Measurements from ENCODE around the gene TRABD.
"Not testable (repeated sequence)": the region's sequence is repeated elsewhere in the genome, so short reads cannot be mapped to it uniquely, and the experiment has no call there.

Gene TRABD

DNA sequence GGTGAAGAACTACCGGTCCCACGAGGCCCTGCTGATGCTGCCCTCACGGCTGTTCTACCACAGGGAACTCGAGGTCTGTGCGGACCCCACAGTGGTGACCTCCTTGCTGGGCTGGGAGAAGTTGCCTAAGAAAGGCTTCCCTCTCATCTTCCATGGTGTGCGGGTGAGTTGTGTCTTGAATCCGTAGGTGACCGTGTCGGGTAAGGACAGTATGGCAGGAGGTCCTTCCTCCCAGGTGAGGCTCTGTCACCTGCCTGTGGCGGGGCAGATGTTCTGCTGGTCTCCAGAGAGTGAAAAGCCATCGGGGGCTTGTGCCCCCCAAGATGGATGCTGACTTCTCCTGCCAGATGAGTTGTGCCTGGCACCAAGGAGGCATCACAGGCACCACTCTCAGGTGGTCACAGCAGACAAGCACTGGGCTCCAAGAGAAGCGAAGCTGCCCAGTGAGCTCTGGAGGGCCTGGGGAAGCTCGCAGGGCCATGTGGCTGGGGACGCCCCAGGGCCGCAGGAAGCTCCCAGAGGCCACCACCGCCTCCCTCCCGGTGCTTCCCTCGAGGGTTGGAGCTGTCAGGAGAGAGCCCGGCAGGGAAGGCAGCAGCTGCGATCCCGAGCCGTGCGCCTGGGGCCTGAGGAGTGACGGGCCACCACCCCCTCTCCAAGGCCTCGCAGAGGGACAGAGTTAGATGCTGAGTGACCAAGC lies 32.5 kb upstream of the TRABD start:
- no peak for DNase-seq (ENCODE audit: low read depth)

DNA sequence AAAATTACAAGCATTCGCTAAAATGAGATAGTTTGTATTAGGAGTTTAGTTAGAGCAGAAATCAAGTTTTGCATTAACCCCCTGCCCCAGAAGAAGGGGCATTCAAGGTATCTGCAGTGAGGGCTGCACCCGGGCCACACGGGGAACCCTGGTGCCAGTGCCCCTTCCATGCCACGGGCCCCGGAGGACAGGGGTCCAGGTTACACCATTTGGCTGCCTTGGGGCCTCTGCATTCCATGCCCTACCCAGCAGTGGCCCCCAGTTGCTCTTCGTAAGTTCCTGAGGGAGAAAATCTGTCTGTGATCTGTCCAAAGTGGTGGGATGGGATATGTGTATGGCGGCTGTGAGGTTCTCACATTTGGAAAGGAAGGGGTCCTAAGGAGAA lies 32.0 kb upstream of the TRABD start:
- DNase-seq (ENCODE audit: low read depth), result no peak

DNA sequence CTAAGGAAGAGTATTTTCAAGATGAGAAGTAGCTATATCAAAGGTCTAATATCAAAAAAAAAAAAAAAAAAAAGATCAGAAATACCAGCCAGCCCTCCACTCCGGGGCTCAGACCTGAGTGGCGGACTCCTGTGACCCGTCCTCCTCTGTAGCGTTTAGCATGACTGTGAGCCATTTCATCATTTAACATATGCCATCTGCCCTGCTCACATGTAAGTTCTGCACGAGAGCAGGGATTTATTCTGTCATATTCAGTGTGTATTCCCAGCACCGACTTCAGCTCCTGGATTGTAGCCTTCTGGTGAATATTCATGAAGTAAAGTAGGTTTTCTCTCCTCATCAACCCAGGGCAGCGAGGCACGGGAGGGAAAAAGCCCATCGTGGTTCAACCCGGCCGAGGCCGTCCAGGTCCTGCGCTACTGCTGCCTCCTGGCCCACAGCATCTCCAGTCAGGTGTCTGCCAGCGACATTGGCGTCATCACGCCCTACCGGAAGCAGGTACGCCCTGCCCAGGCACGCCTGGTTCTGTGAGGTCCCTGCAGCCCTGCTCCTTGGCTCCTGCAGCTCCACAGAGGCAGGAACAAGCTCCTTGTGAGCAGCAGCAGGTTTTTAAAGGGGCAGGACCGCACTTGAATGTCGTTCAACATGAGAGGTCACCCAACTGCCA lies 27.9 kb upstream of the TRABD start:
- DNase-seq (ENCODE audit: low read depth), result no peak

DNA sequence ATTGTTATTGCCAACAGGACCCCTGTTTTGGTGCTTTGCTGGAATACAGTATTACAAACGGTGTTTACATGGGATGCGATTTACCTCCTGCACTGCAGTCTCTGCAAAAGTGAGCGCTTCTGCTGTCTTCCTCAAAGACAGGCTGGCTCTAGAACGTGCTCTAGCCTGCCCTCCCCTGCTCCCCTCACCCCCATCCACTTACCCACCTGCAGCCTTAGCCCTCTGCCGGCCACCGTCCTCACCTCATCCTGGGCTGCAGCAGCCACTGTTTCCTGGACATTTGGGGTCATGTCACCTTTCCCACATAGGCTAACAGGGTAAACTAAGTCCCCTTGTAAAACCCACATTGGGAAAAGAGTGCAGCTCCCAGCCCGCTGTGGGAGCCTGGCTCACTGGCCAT lies 24.8 kb upstream of the TRABD start:
- no peak for DNase-seq (ENCODE audit: low read depth)

DNA sequence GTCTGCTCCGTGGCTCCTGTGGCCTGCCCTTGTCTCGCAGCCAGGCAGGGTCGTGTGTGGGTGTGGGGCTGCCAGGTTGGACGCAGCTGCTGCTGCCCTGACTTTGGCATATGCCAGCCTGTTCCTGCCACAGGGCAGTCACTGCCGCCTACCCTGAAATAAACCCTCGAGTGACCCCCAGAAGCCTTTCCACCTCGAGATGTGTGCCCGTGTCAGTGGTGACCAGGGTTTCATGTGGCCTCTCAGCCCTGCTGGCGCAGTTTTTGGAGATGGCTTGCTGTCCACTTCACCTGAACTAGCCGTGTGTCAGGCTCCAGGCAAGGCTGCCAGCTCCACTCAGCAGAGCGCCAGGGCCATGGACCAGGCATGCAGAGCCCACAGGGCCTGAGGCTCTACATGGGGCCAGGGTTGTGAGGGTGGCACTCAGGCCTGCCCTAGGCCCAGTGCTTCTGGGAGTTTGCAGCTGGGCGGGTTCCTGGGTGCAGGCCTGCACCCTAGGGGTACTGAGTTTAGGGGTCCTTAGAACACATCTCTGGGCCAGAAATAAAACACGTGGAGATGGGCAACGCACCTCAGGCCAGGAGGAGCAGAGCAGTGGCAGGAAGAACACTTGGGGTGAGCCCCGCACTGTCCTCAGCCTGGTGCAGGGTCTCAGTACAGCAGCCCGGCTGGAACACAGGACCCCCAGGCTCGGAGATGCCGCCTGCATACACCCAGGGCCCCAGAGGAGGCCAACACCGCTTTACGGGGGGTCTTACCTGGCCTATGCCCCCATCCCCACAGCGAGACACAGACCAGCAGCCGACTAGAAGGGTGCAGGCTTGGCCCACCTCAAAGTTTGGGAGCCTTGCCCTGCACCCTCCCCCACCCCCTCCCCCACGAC lies 24.0 kb upstream of the TRABD start:
- DNase-seq (ENCODE audit: low read depth), result no peak

DNA sequence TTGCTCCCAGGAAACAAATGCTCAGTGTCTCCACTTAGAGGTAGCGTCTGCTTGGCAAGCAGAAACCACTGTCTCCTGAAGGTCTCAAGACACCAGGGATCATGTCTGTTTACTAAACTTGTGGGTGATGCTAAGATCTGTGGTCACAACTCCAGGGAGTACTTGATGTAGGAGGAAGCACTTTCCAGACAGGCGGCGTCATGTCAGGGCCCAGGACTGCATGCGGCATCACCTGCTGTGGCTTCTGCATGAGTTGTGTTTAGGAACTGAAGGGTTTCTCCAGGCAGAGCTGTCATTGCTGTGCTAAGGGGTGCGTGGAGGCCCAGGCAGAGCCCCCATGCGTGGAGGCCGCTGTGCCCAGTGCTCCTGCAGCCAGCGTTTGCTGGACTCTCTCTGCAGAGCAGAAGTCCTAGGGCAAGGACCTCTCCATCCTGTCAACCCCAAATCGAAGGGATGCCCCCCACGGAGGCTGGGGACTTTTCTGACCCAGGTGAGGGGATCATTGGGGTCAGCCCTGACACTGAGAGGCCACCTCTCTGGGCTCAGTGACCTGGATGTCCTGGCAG lies 23.2 kb upstream of the TRABD start:
- DNase-seq (ENCODE audit: low read depth), result no peak

DNA sequence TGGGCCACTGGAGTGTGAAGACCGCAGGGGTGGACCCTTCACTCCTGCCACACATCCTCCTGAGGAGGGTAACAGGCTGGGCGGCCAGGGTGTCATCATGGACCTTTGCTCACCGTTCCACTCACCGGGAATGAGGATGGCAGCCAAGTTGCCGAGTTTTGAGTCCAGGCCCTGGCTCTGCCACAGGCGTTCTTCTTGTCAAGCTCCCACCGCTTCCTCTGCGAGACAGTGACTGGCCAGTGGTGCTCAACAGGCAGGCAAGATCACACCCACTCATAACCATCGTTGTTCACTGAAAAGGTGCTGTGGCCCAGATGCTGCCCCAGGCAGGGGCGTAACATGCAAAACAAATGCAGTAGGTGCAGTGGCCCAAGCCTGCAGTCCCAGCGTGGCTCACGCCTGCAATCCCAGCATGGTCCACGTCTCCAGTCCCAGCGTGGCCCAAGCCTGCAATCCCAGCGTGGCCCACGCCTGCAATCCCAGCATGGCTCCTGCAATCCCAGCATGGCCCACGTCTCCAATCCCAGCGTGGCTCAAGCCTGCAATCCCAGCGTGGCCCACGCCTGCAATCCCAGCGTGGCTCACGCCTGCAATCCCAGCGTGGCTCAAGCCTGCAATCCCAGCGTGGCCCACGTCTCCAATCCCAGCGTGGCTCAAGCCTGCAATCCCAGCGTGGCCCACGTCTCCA lies 20.1 kb upstream of the TRABD start:
- no peak for DNase-seq (ENCODE audit: low read depth)

DNA sequence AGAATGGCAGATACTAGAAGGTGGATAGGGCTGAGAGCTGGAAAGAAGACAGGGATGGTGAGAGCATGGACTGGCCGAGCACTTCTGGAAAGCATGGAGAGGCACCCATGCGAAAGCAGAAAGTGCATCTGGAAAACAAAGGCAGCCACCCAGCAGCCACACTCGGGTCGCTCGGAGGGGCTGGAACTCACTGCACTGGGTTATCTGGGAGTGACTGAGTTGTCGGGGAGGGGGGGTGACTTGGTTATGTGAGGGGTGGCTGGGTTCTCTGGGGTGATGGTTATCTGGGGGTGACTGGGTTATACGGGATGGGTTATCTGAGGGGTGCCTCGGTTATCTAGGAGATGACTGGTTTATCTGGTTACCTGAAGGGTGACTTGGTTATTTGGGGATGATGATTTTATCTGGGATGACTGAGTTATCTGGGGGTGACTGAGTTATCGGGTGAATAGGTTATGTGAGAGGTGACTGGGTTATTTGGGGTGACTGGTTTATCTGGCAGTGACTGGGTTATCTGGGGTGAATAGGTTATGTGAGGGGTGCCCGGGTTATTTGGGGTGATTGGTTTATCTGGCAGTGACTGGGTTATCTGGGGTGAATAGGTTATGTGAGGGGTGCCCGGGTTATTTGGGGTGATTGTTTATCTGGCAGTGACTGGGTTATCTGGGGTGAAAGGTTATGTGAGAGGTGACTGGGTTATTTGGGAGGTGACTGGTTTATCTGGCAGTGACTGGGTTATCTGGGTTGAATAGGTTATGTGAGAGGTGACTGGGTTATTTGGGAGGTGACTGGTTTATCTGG lies 17.8 kb upstream of the TRABD start:
- no peak for DNase-seq (ENCODE audit: low read depth)

DNA sequence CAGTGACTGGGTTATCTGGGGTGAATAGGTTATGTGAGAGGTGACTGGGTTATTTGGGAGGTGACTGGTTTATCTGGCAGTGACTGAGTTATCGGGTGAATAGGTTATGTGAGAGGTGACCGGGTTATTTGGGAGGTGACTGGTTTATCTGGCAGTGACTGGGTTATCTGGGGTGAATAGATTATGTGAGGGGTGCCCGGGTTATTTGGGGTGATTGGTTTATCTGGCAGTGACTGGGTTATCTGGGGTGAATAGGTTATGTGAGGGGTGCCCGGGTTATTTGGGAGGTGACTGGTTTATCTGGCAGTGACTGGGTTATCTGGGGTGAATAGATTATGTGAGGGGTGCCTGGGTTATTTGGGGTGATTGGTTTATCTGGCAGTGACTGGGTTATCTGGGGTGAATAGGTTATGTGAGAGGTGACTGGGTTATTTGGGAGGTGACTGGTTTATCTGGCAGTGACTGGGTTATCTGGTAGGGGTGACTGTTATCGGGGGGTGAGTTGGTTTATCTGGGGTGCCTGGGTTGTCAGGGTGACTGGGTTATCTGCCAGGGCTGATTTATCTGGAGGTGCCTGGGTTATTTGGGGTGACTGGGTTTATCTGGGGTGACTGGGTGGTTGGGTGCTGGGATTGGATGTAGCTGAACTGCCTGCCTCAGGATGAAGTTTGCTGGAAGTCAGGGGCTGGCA lies 17.1 kb upstream of the TRABD start:
- not testable (repeated sequence) for DNase-seq (ENCODE audit: low read depth)

DNA sequence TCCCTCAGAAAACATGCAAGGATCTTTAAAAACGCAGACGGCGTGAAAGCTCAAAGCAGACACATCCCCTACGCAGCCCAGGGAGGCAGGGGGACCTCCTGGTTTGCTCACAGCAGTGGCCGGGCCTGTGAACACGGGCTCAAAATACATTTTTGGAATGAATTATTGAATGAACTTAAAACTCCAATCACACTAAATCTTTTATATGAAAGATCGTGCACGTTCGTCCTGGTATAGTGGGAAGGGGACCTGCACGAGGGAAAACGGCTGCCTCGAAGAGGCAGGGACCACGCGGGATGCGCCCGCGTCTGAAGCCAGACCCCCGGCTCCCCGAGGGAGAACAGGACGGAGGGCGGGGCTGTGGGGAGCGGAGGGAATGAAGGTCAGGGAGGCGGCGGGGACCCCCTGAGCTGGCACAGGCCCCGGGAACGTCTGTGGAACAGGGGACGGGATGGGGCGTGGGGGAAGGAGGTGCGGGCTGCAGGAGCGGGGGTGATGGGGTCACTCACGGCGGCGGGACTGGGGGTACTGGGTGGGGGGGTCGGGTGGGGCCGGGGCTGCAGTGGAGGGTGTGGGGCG lies 16.4 kb upstream of the TRABD start:
- DNase-seq (ENCODE audit: low read depth), result no peak

DNA sequence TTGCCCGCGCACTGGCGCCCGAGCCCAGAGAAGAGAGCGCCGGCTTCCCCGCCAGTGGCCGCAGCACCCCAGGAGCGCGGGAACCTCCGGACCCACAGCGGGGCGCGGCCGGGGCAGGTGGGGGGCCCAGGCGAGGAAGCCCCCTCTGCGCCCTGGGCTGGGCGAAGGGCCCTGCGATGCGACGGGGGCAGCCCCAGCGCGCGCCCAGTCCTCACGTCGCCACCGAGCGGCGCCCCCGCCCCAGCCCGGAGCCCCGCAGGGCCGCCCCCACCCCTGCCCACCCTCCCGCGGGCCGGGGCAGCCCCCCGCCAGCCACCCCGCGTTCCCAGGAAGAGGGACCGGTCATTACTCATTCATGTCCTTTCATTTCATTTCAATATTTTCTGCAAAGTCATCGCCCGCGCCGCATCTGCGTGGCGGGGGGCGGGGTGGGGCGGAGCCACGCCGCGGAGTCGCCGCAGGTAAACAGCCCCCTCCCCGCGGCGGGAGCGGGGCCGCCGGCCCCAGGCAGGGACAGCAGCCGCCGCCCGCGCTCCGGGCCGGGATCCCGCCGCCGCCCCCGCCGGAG lies 15.9 kb upstream of the TRABD start:
- no peak for DNase-seq (ENCODE audit: low read depth)

DNA sequence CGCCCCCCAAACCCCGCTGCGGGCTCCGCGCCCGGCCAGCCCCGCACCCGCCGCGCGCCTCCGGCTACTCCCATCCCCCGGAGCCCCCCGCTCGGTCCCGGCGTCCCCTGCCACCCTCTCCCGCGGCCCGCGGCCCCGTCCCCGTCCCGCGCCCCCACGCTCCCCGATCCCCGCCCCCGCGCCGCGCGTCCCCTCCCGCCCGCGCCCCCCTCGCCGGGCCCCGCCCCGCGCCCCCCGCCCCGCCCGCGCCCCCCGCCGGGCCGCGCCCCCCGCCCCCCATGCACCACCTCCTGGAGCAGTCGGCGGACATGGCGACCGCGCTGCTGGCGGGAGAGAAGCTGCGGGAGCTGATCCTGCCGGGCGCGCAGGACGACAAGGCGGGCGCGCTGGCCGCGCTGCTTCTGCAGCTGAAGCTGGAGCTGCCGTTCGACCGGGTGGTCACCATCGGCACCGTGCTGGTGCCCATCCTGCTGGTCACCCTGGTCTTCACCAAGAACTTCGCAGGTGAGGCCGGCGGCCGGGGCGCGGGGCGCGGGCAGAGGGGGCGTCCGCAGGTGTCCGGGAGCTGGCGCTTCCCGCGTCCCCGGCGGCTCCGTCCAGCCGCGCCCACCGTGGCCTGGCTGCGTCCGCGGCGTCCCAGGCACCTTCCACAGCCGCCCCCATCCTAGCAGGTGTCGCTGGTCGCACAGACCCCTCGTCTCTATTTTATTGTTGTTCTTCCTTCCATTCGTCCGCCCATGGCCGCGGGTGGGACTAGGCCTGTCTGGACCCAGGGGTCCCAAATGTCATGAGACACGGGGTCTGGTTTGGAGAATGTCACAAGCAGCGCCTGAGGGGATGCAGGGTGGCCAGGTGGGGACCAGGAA lies 15.0 kb upstream of the TRABD start, which contains the start of gene PANX2:
Gene PANX2, plus strand, starts transcription at position 279 of the 866 bp plus-strand sequence. Its CDS starts 0 bp downstream, at position 279.
- DNase-seq (ENCODE audit: low read depth), result no peak

DNA sequence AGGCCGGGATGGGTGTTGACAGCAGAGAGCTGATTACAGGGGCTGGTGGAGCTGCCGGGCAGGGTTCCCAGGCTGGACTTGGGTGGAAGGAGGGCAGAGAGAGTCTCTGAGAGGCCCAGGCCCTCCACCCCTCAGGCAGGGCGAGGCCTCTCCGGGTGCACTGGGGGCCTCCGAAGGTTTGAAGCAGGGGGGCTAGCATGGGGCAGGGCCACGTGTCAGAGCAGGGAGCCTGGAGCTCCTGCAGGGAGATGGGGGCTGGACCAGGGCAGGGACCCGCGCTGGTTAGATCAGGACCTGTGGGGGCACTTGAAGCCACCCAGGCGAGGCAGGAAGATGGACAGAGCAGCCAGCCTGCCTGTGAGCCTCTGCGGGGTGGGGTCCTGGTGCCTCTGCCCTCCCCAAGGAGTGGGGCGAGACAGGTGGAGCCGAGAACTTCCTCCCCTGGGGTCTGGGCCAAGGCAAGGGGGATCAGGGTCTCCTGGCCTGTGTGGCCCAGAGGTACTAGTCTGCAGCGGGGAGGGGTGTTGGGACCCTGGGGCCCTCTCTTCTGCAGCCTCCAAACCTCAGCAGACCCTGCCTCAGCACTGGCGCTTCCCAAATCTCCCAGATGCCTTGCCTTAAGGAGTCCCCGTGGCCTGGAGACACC lies 14.3 kb upstream of the TRABD start:
- DNase-seq (ENCODE audit: low read depth), result no peak

DNA sequence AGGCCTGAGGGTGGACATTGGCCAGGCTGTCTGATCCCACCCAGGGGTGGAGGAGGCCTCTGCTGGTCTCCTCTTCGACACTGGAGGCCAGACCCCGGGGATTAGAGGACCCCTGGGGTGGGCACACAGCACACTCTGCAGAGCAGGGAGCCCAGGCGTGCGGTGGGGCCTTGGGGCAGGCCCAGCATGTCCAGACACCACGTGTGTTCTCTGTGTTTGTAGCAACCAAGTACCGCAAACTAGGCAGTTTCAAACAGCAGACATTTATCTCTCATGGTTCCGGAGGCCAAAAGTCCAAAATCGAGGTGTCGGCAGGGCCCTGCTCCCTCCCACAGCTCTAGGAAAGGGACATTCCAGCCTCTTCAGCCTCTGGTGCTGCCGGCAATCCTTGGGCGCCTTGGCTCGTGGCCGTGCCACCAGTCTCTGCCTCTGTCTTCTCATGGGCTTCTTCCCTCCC lies 13.7 kb upstream of the TRABD start:
- DNase-seq (ENCODE audit: low read depth), result no peak

DNA sequence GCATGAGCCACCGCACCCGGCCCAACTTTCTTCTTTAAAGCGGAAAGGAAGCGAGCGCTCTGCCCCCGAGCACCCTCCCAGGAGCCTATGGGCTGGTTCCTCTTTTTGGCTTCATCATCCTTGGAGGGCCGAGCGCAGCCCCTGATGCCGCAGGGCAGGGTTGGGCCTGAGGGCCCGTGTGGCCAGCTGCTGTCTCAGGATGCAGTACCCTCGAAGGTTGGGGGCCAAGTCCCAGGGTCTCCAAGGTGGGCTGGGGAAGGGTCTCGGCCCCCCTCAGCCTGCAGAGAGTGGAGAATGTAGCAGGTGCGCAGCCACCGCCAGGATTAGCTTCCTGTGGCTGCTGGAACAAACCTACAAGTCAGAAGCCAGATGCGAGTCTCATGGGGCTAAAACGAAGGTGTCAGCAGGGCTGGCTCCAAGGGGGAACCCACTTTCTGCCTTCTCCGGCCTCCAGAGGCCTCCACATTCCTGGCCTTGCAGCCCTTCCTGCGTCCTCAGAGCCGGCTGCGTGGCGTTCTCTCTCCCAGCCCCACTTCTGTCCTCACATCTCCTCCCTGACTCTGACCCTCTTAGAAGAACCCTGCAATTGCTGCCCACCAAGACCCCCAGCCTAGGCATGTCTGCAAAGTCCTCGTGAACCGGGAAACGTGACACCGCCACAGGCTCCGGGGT lies 12.3 kb upstream of the TRABD start:
- DNase-seq (ENCODE audit: low read depth), result no peak

DNA sequence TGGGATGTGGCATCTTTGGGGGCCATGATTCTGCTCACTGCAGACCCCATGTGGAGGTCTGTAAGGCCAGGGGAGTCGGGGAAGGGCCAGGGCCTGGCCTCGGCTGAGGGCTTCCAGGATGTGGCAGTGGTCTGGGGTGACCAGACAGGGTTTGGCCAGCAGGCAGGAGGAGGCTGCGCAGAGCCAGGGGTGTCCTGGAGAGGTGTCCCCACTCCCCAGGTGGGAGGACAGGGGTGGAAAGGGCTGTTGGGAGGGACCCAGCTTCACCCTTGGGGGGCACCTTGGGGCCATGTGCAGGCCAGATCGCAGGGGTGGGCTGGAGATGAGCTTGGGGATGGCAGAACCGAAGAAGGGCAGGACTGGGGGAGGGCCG lies 11.7 kb upstream of the TRABD start:
- no peak for DNase-seq (ENCODE audit: low read depth)

DNA sequence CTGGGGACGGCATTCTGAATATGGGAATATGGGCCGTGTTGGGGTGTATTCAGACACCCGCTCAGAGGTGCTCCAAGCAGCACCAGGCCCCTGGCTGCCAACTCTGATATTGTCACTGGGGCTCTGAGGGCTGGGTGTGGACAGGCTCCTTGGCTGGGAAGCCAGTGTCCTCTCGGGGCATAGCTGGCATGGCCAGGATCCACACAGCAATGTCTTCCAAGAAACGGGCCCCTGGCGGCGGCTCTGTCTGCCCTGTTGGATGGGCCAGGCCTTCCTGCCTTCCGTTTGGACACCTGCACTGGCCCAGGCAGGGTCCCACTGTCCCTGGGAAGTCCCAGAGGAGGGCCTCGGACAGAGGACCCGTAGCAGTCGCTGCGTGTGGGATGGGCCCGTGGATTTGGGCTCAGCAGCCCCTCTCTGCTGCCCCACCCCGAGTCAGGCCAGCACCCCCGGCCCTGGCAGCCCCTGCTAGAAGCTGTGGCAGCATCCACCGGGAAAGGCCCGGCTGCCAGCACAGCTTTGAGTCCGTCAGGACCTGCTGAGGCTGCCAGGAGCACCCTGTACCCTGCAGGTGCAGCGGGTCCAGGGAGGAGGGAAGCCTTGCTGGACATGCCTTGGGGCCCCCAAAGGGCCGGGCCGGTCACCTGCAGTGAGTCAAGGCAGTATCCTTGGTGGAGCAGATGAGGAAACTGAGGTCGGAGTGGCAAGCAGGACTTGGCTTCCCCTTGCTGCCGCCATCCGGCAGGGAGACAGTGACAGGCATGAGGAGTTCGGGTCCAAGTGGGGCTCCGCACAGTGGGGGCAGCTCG lies 11.1 kb upstream of the TRABD start:
- DNase-seq (ENCODE audit: low read depth), result no peak

Measured in CMK (cell line).